ENCODE data around the gene DPP6. TPM values are rescaled to one million over a fixed set of nuclear protein-coding genes. Genes with fewer than 3 reads are reported as not detected.

DPP6 gene
- total and polyA plus RNA-seq, 10 donors, result 0.11 to 8.7 (median 3.0) TPM

GRCh38 chr7:154649434-154649833 lies 597.2 kb downstream of the DPP6 start:
- no peak for DNase-seq
- Histone ChIP-seq H3K4me1 (no peaks in the 10 kb centered on the region), H3K27me3 (replicated peaks in 1 of 7) (no peaks in the 10 kb centered on the region), H3K4me3 (no peak overlapping the region), H3K27ac (no peak overlapping the region), H3K36me3 (no peaks in the 10 kb centered on the region), H3K9me3 (peaks cover 0 to 45% (median 16%) of the 10 kb centered on the region in 8 donors)
- intact Hi-C loops (cut with DNase I; ENCODE audit: low total_unique reads), result no loop called here
- WGBS, 5 donors, result 69 to 89% (median 76%) methylated on average over 4 to 5 of the region's 5 CpGs
- no peak for TF ChIP-seq POLR2AphosphoS5 (IDR thresholded peaks at IDR 0.05)
- no peak for TF ChIP-seq POLR2A (IDR thresholded peaks at IDR 0.05)
- no peak for TF ChIP-seq CTCF (IDR thresholded peaks at IDR 0.05 in 8 of 11, conservative IDR thresholded peaks at IDR 0.05 in 3 of 11)

GRCh38 chr7:154650275-154650674 lies 598.1 kb downstream of the DPP6 start:
- DNase-seq, result no peak
- H3K4me3 ChIP-seq, result no peak overlapping the region
- peaks cover 0 to 45% (median 16%) of the 10 kb centered on the region in 8 donors for H3K9me3 ChIP-seq
- no peaks in the 10 kb centered on the region for H3K36me3 ChIP-seq
- TF ChIP-seq POLR2AphosphoS5 (IDR thresholded peaks at IDR 0.05) (no peak), CTCF (IDR thresholded peaks at IDR 0.05 in 8 of 11, conservative IDR thresholded peaks at IDR 0.05 in 3 of 11) (no peak), POLR2A (IDR thresholded peaks at IDR 0.05) (no peak)
- H3K27me3 ChIP-seq (replicated peaks in 1 of 7), result no peaks in the 10 kb centered on the region
- H3K4me1 ChIP-seq, result no peaks in the 10 kb centered on the region
- intact Hi-C loops (cut with DNase I; ENCODE audit: low total_unique reads), result no loop called here
- WGBS, 5 donors, result 60 to 77% (median 69%) methylated on average over 4 of the region's 4 CpGs
- H3K27ac ChIP-seq, result no peak overlapping the region

- no peak for DNase-seq
- Histone ChIP-seq H3K27me3 (replicated peaks in 1 of 7) (no peaks in the 10 kb centered on the region), H3K4me3 (no peak overlapping the region), H3K27ac (no peak overlapping the region), H3K4me1 (no peaks in the 10 kb centered on the region), H3K36me3 (no peaks in the 10 kb centered on the region), H3K9me3 (peaks cover 0 to 41% (median 18%) of the 10 kb centered on the region in 8 donors)
- intact Hi-C loops (cut with DNase I; ENCODE audit: low total_unique reads), result no loop called here
- TF ChIP-seq POLR2A (IDR thresholded peaks at IDR 0.05), result no peak
- TF ChIP-seq CTCF (IDR thresholded peaks at IDR 0.05 in 8 of 11, conservative IDR thresholded peaks at IDR 0.05 in 3 of 11), result no peak
- TF ChIP-seq POLR2AphosphoS5 (IDR thresholded peaks at IDR 0.05), result no peak
- 80 to 94% (median 89%) methylated on average over 13 of the region's 13 CpGs for WGBS, 5 donors
Observed at GRCh38 chr7:154651501-154651900, 599.3 kb downstream of the DPP6 start.

- intact Hi-C loops (cut with DNase I; ENCODE audit: low total_unique reads), result no loop called here
- Histone ChIP-seq H3K36me3 (no peaks in the 10 kb centered on the region), H3K4me3 (no peak overlapping the region), H3K4me1 (no peaks in the 10 kb centered on the region), H3K27me3 (replicated peaks in 1 of 7) (no peaks in the 10 kb centered on the region), H3K9me3 (peaks cover 0 to 33% (median 18%) of the 10 kb centered on the region in 8 donors), H3K27ac (no peak overlapping the region)
- 84 to 91% (median 86%) methylated on average over 9 of the region's 9 CpGs for WGBS, 5 donors
- DNase-seq, result no peak
- TF ChIP-seq POLR2A (IDR thresholded peaks at IDR 0.05) (no peak), CTCF (IDR thresholded peaks at IDR 0.05 in 8 of 11, conservative IDR thresholded peaks at IDR 0.05 in 3 of 11) (no peak), POLR2AphosphoS5 (IDR thresholded peaks at IDR 0.05) (no peak)
Observed at GRCh38 chr7:154652564-154652963, 600.4 kb downstream of the DPP6 start.
